ENCODE results near the gene CCNT2.
"Not testable (repeated sequence)": the region's sequence is repeated elsewhere in the genome, so short reads cannot be mapped to it uniquely, and the experiment has no call there.

Gene CCNT2

DNA sequence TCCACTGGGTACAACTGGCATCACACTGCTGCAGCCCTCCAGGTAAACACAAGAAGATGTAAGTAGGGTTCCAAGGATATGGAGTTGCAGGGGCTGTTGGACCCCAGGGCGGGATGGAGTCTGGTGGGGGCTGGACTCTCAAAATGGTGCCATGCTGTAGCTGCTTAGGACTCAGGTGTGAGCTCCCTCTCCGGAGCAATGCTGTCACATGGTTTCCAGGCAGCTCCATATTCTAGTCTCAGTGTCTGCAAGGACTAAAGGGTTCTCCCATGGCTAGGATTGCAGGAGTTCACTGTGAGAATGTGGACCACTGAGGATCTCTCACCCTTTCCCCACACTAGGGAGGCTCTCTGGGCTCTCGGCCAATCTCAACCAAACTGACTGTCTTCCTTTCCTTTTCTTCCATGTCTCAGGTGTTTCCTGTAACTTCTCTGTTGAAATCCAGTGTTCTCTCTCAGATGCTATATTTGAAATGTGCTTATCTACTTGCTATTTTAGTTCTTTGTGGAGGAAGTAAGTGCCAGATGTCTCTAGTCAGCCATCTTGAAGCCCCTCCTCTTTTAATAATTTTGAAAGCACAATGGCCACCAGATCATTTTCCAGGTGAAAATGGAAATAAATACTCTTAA lies 57.6 kb downstream of the CCNT2 start:
- DNase-seq (ENCODE audit: low read depth), result no peak

DNA sequence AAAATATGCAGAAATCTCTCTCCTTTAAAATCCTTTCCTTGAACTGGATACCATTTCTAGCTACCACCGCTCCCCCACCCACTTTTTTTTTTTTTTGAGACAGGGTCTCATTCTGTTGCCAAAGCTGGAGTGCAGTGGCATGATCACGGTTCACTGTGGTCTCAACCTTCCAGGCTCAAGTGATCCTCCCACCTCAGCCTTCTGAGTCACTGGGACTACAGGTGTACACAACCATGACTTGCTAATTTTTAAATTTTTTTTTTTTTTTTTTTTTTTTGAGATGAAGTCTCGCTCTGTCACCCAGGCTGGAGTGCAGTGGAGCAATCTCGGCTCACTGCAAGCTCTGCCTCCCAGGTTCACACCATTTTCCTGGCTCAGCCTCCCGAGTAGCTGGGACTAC lies 58.5 kb downstream of the CCNT2 start:
- DNase-seq (ENCODE audit: low read depth), result not testable (repeated sequence)

DNA sequence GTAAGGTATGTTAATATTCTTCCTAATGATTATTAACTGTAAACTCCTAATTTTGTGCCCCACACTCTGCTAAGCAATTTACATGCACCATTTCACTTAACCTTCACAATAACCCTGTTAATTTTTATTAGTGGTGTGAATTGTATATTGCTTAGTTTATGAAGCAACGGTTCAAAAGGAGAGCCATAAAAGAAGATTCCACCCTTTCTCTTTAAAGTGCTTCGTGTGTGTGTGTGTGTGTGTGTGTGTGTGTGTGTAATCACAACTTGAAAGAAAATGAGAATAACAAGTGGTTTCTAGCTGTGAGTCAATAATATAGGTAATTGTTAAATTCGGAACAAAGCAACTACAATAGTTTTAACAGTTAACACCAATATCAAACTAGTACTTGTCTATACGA lies 60.6 kb downstream of the CCNT2 start:
- no peak for DNase-seq (ENCODE audit: low read depth)

DNA sequence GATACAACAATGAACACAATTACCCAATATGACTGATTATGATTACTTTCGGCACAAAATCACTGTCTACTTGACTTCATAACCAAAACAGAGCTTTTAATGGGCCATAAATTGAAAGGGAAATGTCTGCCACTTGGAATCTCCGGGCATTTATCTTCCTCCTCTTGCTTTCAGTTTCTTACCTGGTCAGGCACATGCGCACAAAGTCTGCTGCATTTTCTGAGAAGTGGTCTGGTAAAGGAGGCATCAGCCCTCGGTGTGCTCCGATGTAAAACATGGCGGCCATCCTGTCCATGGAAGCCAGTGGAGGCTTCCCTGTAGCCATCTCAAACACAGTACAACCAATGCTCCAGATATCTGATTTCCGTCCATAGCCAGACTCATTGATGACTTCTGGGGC lies 62.0 kb downstream of the CCNT2 start:
- DNase-seq (ENCODE audit: low read depth), result no peak

DNA sequence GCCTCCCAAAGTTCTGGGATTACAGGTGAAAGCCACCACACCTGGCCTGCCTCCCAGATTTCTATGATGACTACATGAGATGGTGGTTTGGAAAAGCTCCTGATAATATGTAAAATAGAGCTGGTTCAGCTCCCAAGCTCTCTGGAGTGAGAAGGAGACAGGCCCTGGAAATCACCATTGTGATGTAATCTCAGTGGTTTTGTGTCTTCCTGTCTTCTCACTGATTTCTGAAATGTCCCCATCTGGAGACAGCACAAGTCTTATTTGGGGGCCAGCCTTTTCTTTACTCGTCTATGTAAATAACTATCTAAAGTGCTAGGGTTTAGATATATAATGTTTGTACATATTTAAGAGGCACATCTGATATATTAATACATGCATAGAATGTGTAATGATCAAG lies 64.0 kb downstream of the CCNT2 start:
- no peak for DNase-seq (ENCODE audit: low read depth)

DNA sequence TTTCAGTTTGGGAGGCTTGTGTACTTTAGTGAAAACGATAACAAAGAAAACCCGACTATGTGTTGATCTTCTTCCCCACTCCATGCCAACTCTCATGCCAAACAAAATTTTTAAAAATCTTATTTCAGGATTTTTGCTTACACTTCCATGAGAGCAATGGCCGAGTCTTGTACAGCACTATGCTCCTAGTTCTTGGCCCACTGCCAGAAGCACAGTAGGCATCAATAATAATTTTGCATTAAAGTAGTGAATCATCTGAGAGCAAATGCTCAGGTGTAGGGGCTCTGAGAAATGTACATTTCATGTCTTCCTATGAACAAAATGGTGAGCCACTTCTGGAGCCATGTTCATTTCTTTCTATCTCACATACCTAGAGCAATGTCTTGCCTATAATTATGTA lies 66.4 kb downstream of the CCNT2 start:
- DNase-seq (ENCODE audit: low read depth), result no peak

DNA sequence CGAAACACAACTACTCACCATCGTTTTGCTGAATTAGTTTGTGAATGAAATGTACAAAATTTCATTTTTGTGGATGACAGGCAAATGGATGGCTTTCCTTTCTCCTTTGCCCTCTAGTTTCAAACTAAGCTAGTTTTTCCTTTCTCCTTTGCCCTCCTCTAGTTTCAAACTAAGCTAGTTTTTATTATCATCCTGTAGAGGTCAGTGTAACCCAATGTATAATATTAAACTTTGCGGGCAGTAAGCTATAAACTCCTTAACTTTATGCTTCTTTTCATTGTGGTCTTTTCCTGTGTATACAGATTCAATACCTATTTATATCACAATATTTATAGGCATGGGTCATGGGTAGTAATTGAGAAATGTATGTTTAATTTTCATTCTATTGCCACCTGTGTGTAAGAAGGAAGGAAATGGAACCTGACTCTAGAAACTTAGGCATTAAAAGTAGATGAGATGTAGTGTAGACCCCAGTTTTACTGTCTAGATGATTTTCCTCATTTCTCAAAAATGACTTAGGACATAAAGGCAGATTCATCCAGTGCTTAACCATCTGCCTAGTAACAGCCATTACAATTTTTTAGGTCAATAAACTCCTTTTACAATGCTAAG lies 70.5 kb downstream of the CCNT2 start:
- peak; percentile 48 for DNase-seq (ENCODE audit: low read depth)

DNA sequence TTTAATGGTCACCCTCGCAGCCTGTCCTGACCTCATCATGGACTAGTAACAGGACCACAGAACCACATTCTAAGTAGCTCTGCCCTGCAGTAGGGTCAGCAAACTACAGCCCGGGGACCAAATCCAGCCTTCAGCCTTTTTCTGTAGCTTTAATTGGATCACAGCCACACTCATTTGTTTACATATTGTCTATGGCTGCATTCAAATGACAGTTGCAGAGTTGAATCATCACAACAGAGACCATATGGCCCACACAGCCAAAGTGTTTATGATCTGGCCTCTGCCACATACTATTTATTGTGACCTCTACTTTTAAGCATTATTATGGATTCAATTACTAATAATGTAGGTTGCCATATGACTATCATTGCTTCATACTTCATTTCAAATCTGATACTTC lies 80.9 kb downstream of the CCNT2 start:
- no peak for DNase-seq (ENCODE audit: low read depth)

DNA sequence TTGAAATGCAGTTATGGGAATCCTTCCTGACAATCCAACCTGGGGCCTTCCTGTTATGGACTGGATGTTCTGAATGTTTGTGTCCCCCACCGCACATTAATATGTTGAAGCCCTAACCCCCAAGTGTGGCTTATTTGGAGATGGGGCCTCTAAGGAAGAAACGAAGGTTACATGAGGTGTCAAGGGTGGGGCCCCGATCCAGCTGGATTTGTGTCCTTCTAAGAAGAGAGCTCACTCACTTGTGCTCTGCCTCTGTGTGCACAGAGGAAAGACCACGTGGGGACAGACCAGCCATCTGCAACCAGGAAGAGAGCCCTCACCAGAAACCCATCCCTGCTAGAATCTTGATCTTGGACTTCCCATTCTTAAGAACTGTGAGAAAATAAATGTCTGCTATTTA lies 84.2 kb downstream of the CCNT2 start:
- DNase-seq (ENCODE audit: low read depth), result no peak

DNA sequence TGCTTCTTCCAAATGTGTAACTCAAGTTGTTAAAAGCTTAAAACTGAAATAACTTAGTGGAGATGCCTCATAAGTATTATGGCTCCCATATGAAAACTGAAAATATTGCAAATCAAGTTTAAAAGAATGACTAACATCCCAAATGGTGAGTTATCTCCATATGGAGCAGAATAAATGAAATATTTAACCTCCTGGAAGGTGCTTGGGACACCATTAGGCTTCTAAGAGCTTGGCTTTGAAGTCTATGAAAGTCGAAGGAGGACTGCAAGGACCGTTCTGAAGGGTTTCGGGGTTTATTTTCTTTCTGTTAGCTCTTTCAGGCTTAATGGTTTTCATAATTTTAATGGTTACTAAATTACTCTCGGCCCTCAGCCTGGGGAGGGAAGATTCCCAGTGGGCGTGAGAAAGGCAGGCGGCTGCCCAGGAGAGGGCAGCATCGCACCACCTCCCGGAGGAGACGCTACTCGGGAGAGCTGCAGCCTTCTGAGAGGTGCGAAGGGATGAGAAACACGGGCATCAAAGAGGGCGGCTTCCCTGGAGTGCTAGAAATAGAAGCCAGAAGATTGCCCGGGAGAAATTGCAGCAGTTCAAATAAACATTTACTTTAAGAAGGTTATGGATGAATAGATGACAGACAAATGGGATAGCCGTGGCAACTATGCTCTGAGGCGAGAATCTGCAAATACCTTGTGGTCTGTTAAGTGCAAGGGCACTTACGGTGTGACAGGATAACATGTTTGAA lies 85.6 kb downstream of the CCNT2 start:
- DNase-seq (ENCODE audit: low read depth), result peak; percentile 72

DNA sequence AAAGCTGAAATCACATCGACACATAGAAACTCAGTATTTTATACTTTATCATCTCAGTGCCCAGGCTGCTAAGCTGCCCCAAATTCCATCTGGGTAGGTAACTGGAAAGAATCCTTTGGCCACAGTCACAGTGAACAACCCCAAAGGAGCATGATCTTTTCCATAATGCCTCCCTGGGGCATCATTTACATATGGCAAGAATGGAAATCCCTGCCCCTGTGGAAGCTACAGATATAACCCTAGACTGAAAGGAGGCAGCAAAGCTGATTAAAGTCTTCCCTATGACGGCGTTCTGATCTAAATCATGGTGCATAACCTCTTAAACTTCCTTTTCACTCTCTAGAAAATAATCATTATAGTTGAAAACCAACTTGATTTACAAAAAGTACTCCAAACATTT lies 87.1 kb downstream of the CCNT2 start:
- no peak for DNase-seq (ENCODE audit: low read depth)
